ENCODE results near the gene GABBR2. TPM values are rescaled to one million over a fixed set of nuclear protein-coding genes. Genes with fewer than 3 reads are reported as not detected.

The GABBR2 gene
- total and polyA plus RNA-seq, 2 of the 8 experiments (the other 6 are each of a cell fraction or from before 2014, with no cell fraction given) = 0.50 to 1.2 TPM

DNA sequence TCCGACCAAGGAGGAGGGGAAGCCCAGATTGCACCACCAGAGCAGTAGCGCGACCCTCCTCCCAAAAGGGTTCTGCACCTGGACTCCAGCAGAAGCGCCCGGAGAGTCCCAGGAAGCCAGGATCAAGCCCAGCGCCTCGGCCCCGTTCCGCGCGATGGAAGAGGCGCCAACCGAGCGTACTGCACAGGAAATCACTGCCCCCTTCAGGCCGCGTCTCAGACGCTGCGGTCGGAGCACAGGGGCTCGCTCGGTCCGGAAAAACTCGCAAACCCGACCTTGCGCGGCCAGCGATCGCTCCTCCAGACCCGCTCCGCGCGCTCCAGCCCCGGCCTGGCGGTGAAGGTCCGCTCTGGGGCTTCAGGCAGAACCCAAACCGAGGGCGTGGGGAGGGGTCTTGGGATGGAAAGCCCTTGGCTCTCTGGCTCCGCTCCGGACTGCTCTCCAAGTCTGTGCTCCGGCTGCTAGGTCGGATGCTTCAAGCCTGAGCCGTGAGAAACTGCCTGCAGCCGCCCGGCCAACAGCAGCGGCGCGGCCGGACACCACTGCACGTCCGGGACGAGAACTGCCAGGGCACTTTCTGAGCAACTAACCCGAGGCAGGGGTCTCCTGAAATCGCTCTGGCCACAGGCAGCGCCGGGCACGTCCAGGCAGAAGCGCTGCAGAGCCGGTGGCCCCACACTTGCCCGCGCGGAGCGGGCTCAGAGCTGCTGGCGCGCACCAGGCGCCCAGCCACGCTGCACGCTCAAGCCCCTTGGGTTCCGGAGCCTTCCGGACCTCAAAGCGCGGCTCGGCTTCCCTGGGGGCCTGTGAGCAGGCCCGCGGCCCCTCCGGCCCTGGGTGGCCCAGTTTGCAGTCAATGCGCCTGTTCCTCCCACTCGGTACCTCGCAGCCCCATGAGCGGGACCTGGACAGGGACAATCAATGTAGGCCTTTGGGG lies 1.3 kb downstream of the GABBR2 start (continued):
- TF ChIP-seq, protein P1, sequence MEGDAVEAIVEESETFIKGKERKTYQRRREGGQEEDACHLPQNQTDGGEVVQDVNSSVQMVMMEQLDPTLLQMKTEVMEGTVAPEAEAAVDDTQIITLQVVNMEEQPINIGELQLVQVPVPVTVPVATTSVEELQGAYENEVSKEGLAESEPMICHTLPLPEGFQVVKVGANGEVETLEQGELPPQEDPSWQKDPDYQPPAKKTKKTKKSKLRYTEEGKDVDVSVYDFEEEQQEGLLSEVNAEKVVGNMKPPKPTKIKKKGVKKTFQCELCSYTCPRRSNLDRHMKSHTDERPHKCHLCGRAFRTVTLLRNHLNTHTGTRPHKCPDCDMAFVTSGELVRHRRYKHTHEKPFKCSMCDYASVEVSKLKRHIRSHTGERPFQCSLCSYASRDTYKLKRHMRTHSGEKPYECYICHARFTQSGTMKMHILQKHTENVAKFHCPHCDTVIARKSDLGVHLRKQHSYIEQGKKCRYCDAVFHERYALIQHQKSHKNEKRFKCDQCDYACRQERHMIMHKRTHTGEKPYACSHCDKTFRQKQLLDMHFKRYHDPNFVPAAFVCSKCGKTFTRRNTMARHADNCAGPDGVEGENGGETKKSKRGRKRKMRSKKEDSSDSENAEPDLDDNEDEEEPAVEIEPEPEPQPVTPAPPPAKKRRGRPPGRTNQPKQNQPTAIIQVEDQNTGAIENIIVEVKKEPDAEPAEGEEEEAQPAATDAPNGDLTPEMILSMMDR (IDR thresholded peaks at IDR 0.05; ENCODE audit: control extremely low read depth in 1 of 3, insufficient read depth in 1 of 3, low read depth in 1 of 3, low read length in 3 of 3) = peak; percentile 86 to 89 (median 87)
- TF ChIP-seq KDM4A (IDR thresholded peaks at IDR 0.05; ENCODE audit: low read depth, low read length, severe bottlenecking) = peak; percentile 58
- TF ChIP-seq RAD21 (IDR thresholded peaks at IDR 0.05 in 1 of 2, conservative IDR thresholded peaks at IDR 0.05 in 1 of 2; ENCODE audit: low read depth in 2 of 2, low read length in 2 of 2) = peak; percentile 85 to 91
- no peak for TF ChIP-seq BACH1 (IDR thresholded peaks at IDR 0.05; ENCODE audit: low read length)
- no peak for TF ChIP-seq CBX5 (IDR thresholded peaks at IDR 0.05; ENCODE audit: low read depth, low read length)
- no peak for TF ChIP-seq ZNF274 (IDR thresholded peaks at IDR 0.05; ENCODE audit: borderline replicate concordance, extremely low read depth, low read length)

Data from H1 (cell line).